Liver (tissue), 9 donors: Measurements from ENCODE around the gene THRA. TPM values are rescaled to one million over a fixed set of nuclear protein-coding genes. Genes with fewer than 3 reads are reported as not detected.
A peak's percentile ranks its signal among the peaks of the same experiment; 100 is the strongest.

Experiments used
- DNase-seq: peaks from one replicate; pipeline ENCODE4 v3.0.0-alpha.2; 2017; ENCODE audit warnings: low spot score
- H3K27ac ChIP-seq, 2 donors: one replicate each; pipeline ENCODE4 v1.7.0; 2013; ENCODE audit warnings: inconsistent platforms in 2 of 2, low read length in 2 of 2, control low read depth in 1 of 2, low read depth in 1 of 2, mild to moderate bottlenecking in 1 of 2
- H3K27me3 ChIP-seq, 4 donors: one replicate each; pipeline versions ENCODE4 v1.6.1 to v1.7.0; 2013; ENCODE audit warnings: low read length in 3 of 4, inconsistent platforms in 1 of 4, mild to moderate bottlenecking in 1 of 4, moderate library complexity in 1 of 4; ENCODE audit not compliant: control insufficient read depth in 4 of 4, insufficient read depth in 4 of 4
- H3K36me3 ChIP-seq, 4 donors: one replicate each; pipeline versions ENCODE4 v1.6.1 to v1.7.0; 2013; ENCODE audit warnings: low read length in 3 of 4, mild to moderate bottlenecking in 3 of 4, low read depth in 1 of 4, moderate library complexity in 1 of 4; ENCODE audit not compliant: control insufficient read depth in 4 of 4, insufficient read depth in 3 of 4
- H3K4me1 ChIP-seq, 4 donors: one replicate each; pipeline versions ENCODE4 v1.6.1 to v1.7.0; 2013; ENCODE audit warnings: low read length in 3 of 4, mild to moderate bottlenecking in 3 of 4, moderate library complexity in 1 of 4; ENCODE audit not compliant: control insufficient read depth in 4 of 4, insufficient read depth in 4 of 4
- H3K4me3 ChIP-seq, 3 donors: one replicate each; pipeline versions ENCODE4 v1.6.1 to v1.7.0; 2013; ENCODE audit warnings: low read length in 3 of 3, control low read depth in 1 of 3, low read depth in 1 of 3, mild to moderate bottlenecking in 1 of 3
- H3K9ac ChIP-seq, 2 donors: one replicate each; pipeline ENCODE4 v1.7.0; 2013; ENCODE audit warnings: low read length in 2 of 2, mild to moderate bottlenecking in 2 of 2, moderate library complexity in 2 of 2, control low read depth in 1 of 2, low read depth in 1 of 2
- H3K9me3 ChIP-seq, 4 donors: one replicate each; pipeline versions ENCODE4 v1.6.1 to v1.7.0; 2013; ENCODE audit warnings: low read length in 3 of 4; ENCODE audit not compliant: control insufficient read depth in 4 of 4
- ATF3 ChIP-seq: IDR thresholded peaks from 2 replicates; pipeline ENCODE4 v1.6.1; 2016; ENCODE audit warnings: antibody characterized with exemption
- CTCF ChIP-seq: fragments of 150-350 bp; IDR thresholded peaks from 2 replicates; pipeline ENCODE4 v1.5.1; 2017; ENCODE audit warnings: improper control_type of control experiment, low read depth, low read length; ENCODE audit not compliant: missing input control
- FOXA1 ChIP-seq: IDR thresholded peaks from 2 replicates; pipeline ENCODE4 v1.6.1; 2016; ENCODE audit warnings: antibody characterized with exemption
- FOXA2 ChIP-seq: IDR thresholded peaks from 2 replicates; pipeline ENCODE4 v1.6.1; 2016; ENCODE audit warnings: antibody characterized with exemption
- GABPA ChIP-seq, 2 donors: IDR thresholded peaks in 1 of 2; conservative IDR thresholded peaks in 1 of 2; 2 replicates each; pipeline ENCODE4 v1.6.1; 2016; ENCODE audit warnings: antibody characterized with exemption in 2 of 2, mild to moderate bottlenecking in 1 of 2, moderate library complexity in 1 of 2
- HNF4A ChIP-seq, 2 donors: conservative IDR thresholded peaks; 2 replicates each; pipeline ENCODE4 v1.6.1; 2016; ENCODE audit warnings: antibody characterized with exemption in 2 of 2, mild to moderate bottlenecking in 2 of 2
- HNF4G ChIP-seq: IDR thresholded peaks from 2 replicates; pipeline ENCODE4 v1.6.1; 2016; ENCODE audit warnings: antibody characterized with exemption
- JUND ChIP-seq, 2 donors: IDR thresholded peaks; 2 replicates each; pipeline ENCODE4 v1.6.1; 2016; ENCODE audit warnings: antibody characterized with exemption in 2 of 2
- MAX ChIP-seq: IDR thresholded peaks from 2 replicates; pipeline ENCODE4 v1.6.1; 2016; ENCODE audit warnings: antibody characterized with exemption
- NR2F2 ChIP-seq: IDR thresholded peaks from 2 replicates; pipeline ENCODE4 v1.6.1; 2016; ENCODE audit warnings: antibody characterized with exemption
- RAD21 ChIP-seq, 2 donors: IDR thresholded peaks; 2 replicates each; pipeline ENCODE4 v1.6.1; 2016; ENCODE audit warnings: antibody characterized with exemption in 2 of 2, mild to moderate bottlenecking in 2 of 2
- REST ChIP-seq: IDR thresholded peaks from 2 replicates; pipeline ENCODE4 v1.6.1; 2016; ENCODE audit warnings: antibody characterized with exemption, mild to moderate bottlenecking
- RXRA ChIP-seq, 2 donors: IDR thresholded peaks; 2 replicates each; pipeline ENCODE4 v1.6.1; 2017 to 2018; ENCODE audit warnings: antibody characterized with exemption in 2 of 2, mild to moderate bottlenecking in 1 of 2
- SP1 ChIP-seq: IDR thresholded peaks from 2 replicates; pipeline ENCODE4 v1.6.1; 2018; ENCODE audit warnings: antibody characterized with exemption, mild to moderate bottlenecking
- TAF1 ChIP-seq: conservative IDR thresholded peaks from 2 replicates; pipeline ENCODE4 v1.6.1; 2016; ENCODE audit warnings: antibody characterized with exemption, mild to moderate bottlenecking
- WGBS: extraction: QIAGEN DNeasy Blood & Tissue Kit; methylation state at CpG from one replicate; pipeline ENCODE4 v1.1.7; 2013; 5-methylcytosine and 5-hydroxymethylcytosine counted together
- polyA plus RNA-seq, 2 donors: library from polyadenylated mRNA; stranded (reverse) in 1 of 2; unstranded in 1 of 2; fragments of 200-250 nt in 1 of 2; fragments of >200 nt in 1 of 2; fragmentation: Nextera tagmentation in 1 of 2; extraction: Ambion mirVana in 1 of 2; gene quantifications; one replicate each; pipeline versions ENCODE4 v1.2.1 to v1.2.3, GENCODE V29; 2013 to 2015
- total RNA-seq, 2 donors: library from RNA; depleted of rRNA; stranded (reverse); fragments of >200 nt; gene quantifications; one replicate each; pipeline ENCODE4 v1.2.3, GENCODE V29; 2014
- donor health status: healthy.
- donor health status: healthy.
- donor health status: healthy.
- donor health status: healthy.
- donor health status: healthy.

The THRA gene
- total and polyA plus RNA-seq, 4 donors: 3.2 to 10.3 (median 7.4) TPM

- no peak for DNase-seq
- H3K27ac ChIP-seq: peak overlapping the region; percentile 98 to 99
- WGBS: 67% methylated on average over 23 of the region's 23 CpGs
- peaks cover 14 to 35% (median 23%) of the 10 kb centered on the region in 4 donors for H3K36me3 ChIP-seq
- no peak overlapping the region for H3K9ac ChIP-seq
- H3K4me1 ChIP-seq: peaks cover 14 to 59% (median 47%) of the 10 kb centered on the region in 4 donors
- no peak overlapping the region for H3K4me3 ChIP-seq
- H3K27me3 ChIP-seq: no peaks in the 10 kb centered on the region
- TF ChIP-seq REST (no peak), NR2F2 (peak; percentile 57), ATF3 (no peak), FOXA1 (no peak), SP1 (peak; percentile 47), RXRA (IDR thresholded peaks at IDR 0.05) (peak in 1 of 2 donors; percentile 42)
- no peaks in the 10 kb centered on the region for H3K9me3 ChIP-seq
Measured at GRCh38 chr17:40095944-40096791, 33.4 kb downstream of the THRA start.

- H3K27ac ChIP-seq: peak overlapping the region; percentile 98 to 99
- WGBS: 87% methylated on average over 10 of the region's 10 CpGs
- peaks cover 20 to 68% (median 52%) of the 10 kb centered on the region in 4 donors for H3K4me1 ChIP-seq
- peaks cover 14 to 35% (median 23%) of the 10 kb centered on the region in 4 donors for H3K36me3 ChIP-seq
- peak overlapping the region in 1 of 2 donors; percentile 23 for H3K9ac ChIP-seq
- TF ChIP-seq FOXA1 (no peak), RAD21 (IDR thresholded peaks at IDR 0.05) (no peak), MAX (no peak), HNF4A (conservative IDR thresholded peaks at IDR 0.05) (no peak), TAF1 (no peak)
- H3K9me3 ChIP-seq: no peaks in the 10 kb centered on the region
- H3K4me3 ChIP-seq: no peak overlapping the region
- DNase-seq: no peak
- H3K27me3 ChIP-seq: no peaks in the 10 kb centered on the region
Measured at GRCh38 chr17:40097087-40097486, 34.3 kb downstream of the THRA start.

- H3K27ac ChIP-seq: peak overlapping the region; percentile 98 to 99
- peak; percentile 60 for DNase-seq
- H3K36me3 ChIP-seq: peaks cover 12 to 29% (median 21%) of the 10 kb centered on the region in 4 donors
- H3K4me1 ChIP-seq: peaks cover 24 to 72% (median 54%) of the 10 kb centered on the region in 4 donors
- no peaks in the 10 kb centered on the region for H3K27me3 ChIP-seq
- H3K9me3 ChIP-seq: no peaks in the 10 kb centered on the region
- peak overlapping the region; percentile 39 to 64 (median 50) for H3K4me3 ChIP-seq
- WGBS: 23% methylated on average over 9 of the region's 9 CpGs
- peak overlapping the region; percentile 67 to 90 for H3K9ac ChIP-seq
- peak in 1 of 2 donors; percentile 53 for TF ChIP-seq GABPA (IDR thresholded peaks at IDR 0.05 in 1 of 2, conservative IDR thresholded peaks at IDR 0.05 in 1 of 2)
- peak; percentile 97 for TF ChIP-seq HNF4G
- TF ChIP-seq SP1: peak; percentile 97
- TF ChIP-seq MAX: peak; percentile 97
- peak; percentile 71 for TF ChIP-seq FOXA2
- TF ChIP-seq FOXA1: peak; percentile 60
- TF ChIP-seq CTCF: no peak
- peak; percentile 48 to 67 for TF ChIP-seq RAD21 (IDR thresholded peaks at IDR 0.05)
- peak; percentile 98 for TF ChIP-seq HNF4A (conservative IDR thresholded peaks at IDR 0.05)
- TF ChIP-seq TAF1: no peak
- peak; percentile 82 to 92 for TF ChIP-seq JUND (IDR thresholded peaks at IDR 0.05)
Measured at GRCh38 chr17:40097931-40098845, 35.4 kb downstream of the THRA start.
